H1 (cell line): ENCODE results near the gene FAM171A1. TPM values are rescaled to one million over a fixed set of nuclear protein-coding genes. Genes with fewer than 3 reads are reported as not detected.

ENCODE experiments used
- CTCF ChIA-PET: fragments of 300-600 bp; sonication (Branson Sonifier 250); formaldehyde crosslinking; loops from one replicate; lab custom pipeline; 2021; ENCODE audit not compliant: partially characterized antibody; lab: Charles Lee
- POLR2A ChIA-PET: fragments of 300-600 bp; sonication (Branson Sonifier 250); formaldehyde crosslinking; loops from one replicate; lab custom pipeline; 2021; ENCODE audit warnings: inconsistent platforms; ENCODE audit not compliant: partially characterized antibody; lab: Charles Lee
- DNase-seq, 2 experiments: peaks; one replicate each; pipeline versions ENCODE4 v3.0.0 to v3.0.0-alpha.2; 2010 to 2022; ENCODE audit warnings: low spot score in 2 of 2, low read depth in 1 of 2, mixed read lengths in 1 of 2
- FAIRE-seq: peaks from 2 replicates; lab custom pipeline; 2011; peaks lifted over from hg19 to GRCh38; lab: Jason Lieb, UNC
- H2AFZ ChIP-seq: 2 replicates; pipeline ENCODE4 v1.8.1; 2012; ENCODE audit warnings: low read length, inconsistent platforms
- H2AK5ac ChIP-seq: 2 replicates; pipeline ENCODE4 v1.6.1; 2013; ENCODE audit warnings: low read depth, low read length
- H2BK120ac ChIP-seq: replicated peaks from 2 replicates; pipeline ENCODE3; 2013; ENCODE audit warnings: low read depth, low read length, inconsistent platforms
- H2BK12ac ChIP-seq: 2 replicates; pipeline ENCODE4 v1.6.1; 2013; ENCODE audit warnings: low read depth, low read length
- H2BK15ac ChIP-seq: 2 replicates; pipeline ENCODE4 v1.6.1; 2013; ENCODE audit warnings: low read length
- H2BK20ac ChIP-seq: 2 replicates; pipeline ENCODE4 v1.6.1; 2013; ENCODE audit warnings: low read length
- H2BK5ac ChIP-seq: 2 replicates; pipeline ENCODE4 v1.6.1; 2013; ENCODE audit warnings: low read depth, low read length
- H3K14ac ChIP-seq: 2 replicates; pipeline ENCODE4 v1.6.1; 2013; ENCODE audit warnings: inconsistent platforms; ENCODE audit not compliant: insufficient read length
- H3K18ac ChIP-seq: 2 replicates; pipeline ENCODE4 v1.6.1; 2013; ENCODE audit warnings: low read length; ENCODE audit errors: extremely low read depth
- H3K23ac ChIP-seq: 2 replicates; pipeline ENCODE4 v1.6.1; 2013; ENCODE audit warnings: inconsistent platforms; ENCODE audit not compliant: insufficient read length
- H3K23me2 ChIP-seq: 2 replicates; pipeline ENCODE4 v1.6.1; 2013; ENCODE audit warnings: low read depth, low read length
- H3K27ac ChIP-seq: 2 replicates; pipeline ENCODE4 v1.6.1; 2011; ENCODE audit warnings: low read depth, low read length, inconsistent platforms
- H3K27me3 ChIP-seq, 4 experiments: replicated peaks in 1 of 4; 1 replicate in 1 of 4; 2 replicates in 3 of 4; pipeline versions ENCODE4 v1.6.1 to v1.8.1; 2011 to 2013; ENCODE audit warnings: low read length in 3 of 4, mild to moderate bottlenecking in 3 of 4, inconsistent platforms in 2 of 4, mixed read lengths in 2 of 4, moderate library complexity in 1 of 4; ENCODE audit not compliant: control insufficient read depth in 3 of 4, insufficient read depth in 3 of 4; ENCODE audit errors: extremely low read depth in 1 of 4
- H3K36me3 ChIP-seq, 4 experiments: 2 replicates each; pipeline versions ENCODE4 v1.6.1 to v1.8.1; 2011 to 2013; ENCODE audit warnings: mild to moderate bottlenecking in 4 of 4, low read length in 3 of 4, moderate library complexity in 2 of 4, control low read depth in 1 of 4, inconsistent platforms in 1 of 4; ENCODE audit not compliant: insufficient read depth in 4 of 4, control insufficient read depth in 2 of 4
- H3K4ac ChIP-seq: replicated peaks from 2 replicates; pipeline ENCODE3; 2013; ENCODE audit warnings: low read length, low read depth, mixed read lengths, inconsistent platforms; ENCODE audit not compliant: insufficient read length
- H3K4me1 ChIP-seq, 4 experiments: replicated peaks in 1 of 4; 1 replicate in 1 of 4; 2 replicates in 3 of 4; pipeline versions ENCODE4 v1.6.1 to v1.8.1; 2011 to 2013; ENCODE audit warnings: low read length in 3 of 4, inconsistent platforms in 2 of 4, mixed read lengths in 1 of 4; ENCODE audit not compliant: insufficient read depth in 4 of 4, control insufficient read depth in 3 of 4
- H3K4me2 ChIP-seq, 2 experiments: 2 replicates each; pipeline versions ENCODE4 v1.6.1 to v1.8.1; 2011 to 2013; ENCODE audit warnings: low read depth in 2 of 2, low read length in 2 of 2, control low read depth in 1 of 2, inconsistent platforms in 1 of 2, mild to moderate bottlenecking in 1 of 2; ENCODE audit not compliant: insufficient read depth in 1 of 2
- H3K4me3 ChIP-seq, 4 experiments: fragments of 200-600, 300-600 bp in 1 of 4; sonication (generic), shearing (Covaris generic), sonication (Bioruptor Twin) in 1 of 4; 2 replicates each; pipeline versions ENCODE4 v1.5.1 to v1.8.1; 2011 to 2016; ENCODE audit warnings: low read length in 4 of 4, low read depth in 3 of 4, control low read depth in 2 of 4, inconsistent platforms in 2 of 4, mild to moderate bottlenecking in 2 of 4, mixed read lengths in 1 of 4, moderate library complexity in 1 of 4; ENCODE audit not compliant: insufficient read depth in 2 of 4; ENCODE audit errors: extremely low read depth in 1 of 4
- H3K56ac ChIP-seq: replicated peaks from 2 replicates; pipeline ENCODE3; 2013; ENCODE audit warnings: low read depth, mild to moderate bottlenecking, mixed read lengths, low read length, inconsistent platforms; ENCODE audit not compliant: insufficient read length
- H3K79me1 ChIP-seq: 2 replicates; pipeline ENCODE4 v1.6.1; 2013; ENCODE audit warnings: low read depth, low read length, control low read depth
- H3K79me2 ChIP-seq, 2 experiments: 2 replicates each; pipeline versions ENCODE4 v1.6.1 to v1.8.1; 2012 to 2013; ENCODE audit warnings: low read length in 2 of 2, mild to moderate bottlenecking in 2 of 2, inconsistent platforms in 1 of 2; ENCODE audit not compliant: insufficient read depth in 2 of 2, control insufficient read depth in 1 of 2
- H3K9ac ChIP-seq, 4 experiments: replicated peaks in 1 of 4; 1 replicate in 1 of 4; 2 replicates in 3 of 4; pipeline versions ENCODE4 v1.6.1 to v1.8.1; 2011 to 2013; ENCODE audit warnings: low read depth in 3 of 4, low read length in 3 of 4, control low read depth in 2 of 4, mild to moderate bottlenecking in 2 of 4, moderate library complexity in 2 of 4, inconsistent platforms in 1 of 4; ENCODE audit errors: extremely low read depth in 1 of 4
- H3K9me3 ChIP-seq, 2 experiments: 2 replicates each; pipeline versions ENCODE4 v1.6.1 to v1.8.1; 2012 to 2013; ENCODE audit warnings: mild to moderate bottlenecking in 2 of 2, moderate library complexity in 2 of 2, control low read depth in 1 of 2, inconsistent platforms in 1 of 2, low read depth in 1 of 2, low read length in 1 of 2, mixed read lengths in 1 of 2; ENCODE audit not compliant: insufficient read depth in 2 of 2
- H4K20me1 ChIP-seq, 2 experiments: replicated peaks in 1 of 2; 2 replicates each; pipeline versions ENCODE3 to v1.8.1; 2011 to 2013; ENCODE audit warnings: inconsistent platforms in 2 of 2, low read length in 2 of 2, mild to moderate bottlenecking in 1 of 2; ENCODE audit not compliant: insufficient read depth in 2 of 2, control insufficient read depth in 1 of 2
- H4K5ac ChIP-seq: 2 replicates; pipeline ENCODE4 v1.6.1; 2013; ENCODE audit warnings: low read length, low read depth, mixed read lengths, inconsistent platforms; ENCODE audit not compliant: insufficient read length
- H4K8ac ChIP-seq: 2 replicates; pipeline ENCODE4 v1.8.0; 2013; ENCODE audit warnings: mild to moderate bottlenecking, moderate library complexity, low read length, inconsistent platforms; ENCODE audit not compliant: insufficient read depth; ENCODE audit errors: extremely low read depth
- H4K91ac ChIP-seq: replicated peaks from 2 replicates; pipeline ENCODE3; 2013; ENCODE audit warnings: low read length, mixed read lengths, inconsistent platforms; ENCODE audit not compliant: insufficient read length
- GABPA ChIP-seq: IDR thresholded peaks from 2 replicates; pipeline ENCODE4 v1.6.1; 2011; ENCODE audit warnings: mild to moderate bottlenecking, low read length, moderate library complexity, borderline replicate concordance; ENCODE audit not compliant: insufficient read depth
- RAD21 ChIP-seq, 2 experiments: IDR thresholded peaks in 1 of 2; conservative IDR thresholded peaks in 1 of 2; 2 replicates each; pipeline ENCODE4 v1.6.1; 2011; ENCODE audit warnings: low read depth in 2 of 2, low read length in 2 of 2, improper control_type of control experiment in 1 of 2, inconsistent platforms in 1 of 2, mild to moderate bottlenecking in 1 of 2, moderate library complexity in 1 of 2
- WGBS, 2 experiments: shearing (Covaris generic) in 1 of 2; methylation state at CpG; one replicate each; pipeline versions ENCODE4 v1.1.6 to v1.1.7; 2013 to 2015; ENCODE audit warnings: low lambda C conversion rate in 2 of 2, mixed read lengths in 2 of 2, inconsistent platforms in 1 of 2, low coverage in 1 of 2, missing lambda C conversion rate in 1 of 2; ENCODE audit not compliant: insufficient replicate concordance in 2 of 2, insufficient coverage in 1 of 2, insufficient read length in 1 of 2; ENCODE audit errors: extremely low coverage in 1 of 2, missing lambda C conversion rate in 1 of 2; 5-methylcytosine and 5-hydroxymethylcytosine counted together
- polyA plus RNA-seq, 7 experiments: library from polyadenylated mRNA; depleted of rRNA in 3 of 7; stranded (reverse) in 5 of 7; unstranded in 2 of 7; fragments of >200 nt in 5 of 7; fragments of 200-250 nt in 2 of 7; gene quantifications; 1 replicate in 5 of 7; 2 replicates in 1 of 7; 4 replicates in 1 of 7; pipeline versions ENCODE4 v1.2.1 to v1.2.3, GENCODE V29; 2011 to 2013; ENCODE audit warnings: missing spikeins in 2 of 7, mixed read lengths in 2 of 7
- total RNA-seq: library from RNA; stranded (reverse); fragmentation: NEBNext Ultra II Directional; extraction: Animal tissue kit (Norgen Biotek cat#: 25700); gene quantifications from 2 replicates; pipeline ENCODE4 v1.2.1, GENCODE V29; 2021

The FAM171A1 gene
- total and polyA plus RNA-seq, 2 of the 8 experiments (the other 6 are each of a cell fraction or from before 2014, with no cell fraction given): 26.6 to 42.1 TPM

DNA sequence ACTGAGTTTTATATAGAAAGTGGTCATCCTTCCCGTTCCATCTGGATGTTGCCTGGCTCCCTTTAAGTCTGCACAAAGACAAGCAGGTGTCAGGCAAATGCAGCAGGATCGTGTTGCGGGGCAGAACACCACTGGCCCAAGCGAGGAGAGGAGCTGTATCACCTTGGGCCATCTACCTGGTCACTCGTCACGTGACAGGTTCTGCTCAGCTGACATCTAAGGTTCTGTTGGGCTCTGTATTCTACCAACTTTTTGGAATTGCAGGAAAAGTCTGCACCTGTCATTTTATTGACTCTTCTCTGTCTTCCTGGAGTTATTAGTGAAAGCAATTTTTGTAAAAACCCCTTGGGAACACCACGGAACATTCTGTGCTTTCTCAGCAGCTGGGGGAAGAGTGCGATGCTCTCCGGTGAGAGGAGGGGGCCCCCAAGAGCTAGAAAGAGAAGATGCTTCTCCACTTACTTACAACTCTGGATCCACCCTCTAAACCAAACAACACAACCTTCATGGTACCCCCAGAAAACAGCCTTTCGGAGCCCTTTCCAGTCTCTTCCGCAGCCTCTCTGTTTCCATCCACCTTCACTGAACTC is 119.2 kb downstream of the FAM171A1 start:
- H2AK5ac ChIP-seq: no peak overlapping the region
- no peak overlapping the region for H4K8ac ChIP-seq
- no peak overlapping the region for H2BK15ac ChIP-seq
- FAIRE-seq: no peak
- ChIA-PET POLR2A (no interaction called here), CTCF (interaction anchor here (0.9 to 2.4 kb wide), 7 partner anchors 11 to 168 kb away, joined by 3 to 10 read pairs (median 4); no protein-coding TSS in a partner anchor)
- no peak overlapping the region for H4K91ac ChIP-seq
- no peak overlapping the region for H3K14ac ChIP-seq
- no peak overlapping the region for H2AFZ ChIP-seq
- H3K9ac ChIP-seq: no peak overlapping the region
- no peak overlapping the region for H3K4me3 ChIP-seq
- no peak for TF ChIP-seq GABPA
- peak; percentile 18 to 21; a peak in 1 of 4 replicates for TF ChIP-seq RAD21 (IDR thresholded peaks at IDR 0.05 in 1 of 2, conservative IDR thresholded peaks at IDR 0.05 in 1 of 2; ENCODE audit: low read depth in 2 of 2, low read length in 2 of 2)
- H3K79me2 ChIP-seq: no peaks in the 10 kb centered on the region
- no peak overlapping the region for H3K18ac ChIP-seq
- no peak overlapping the region for H2BK12ac ChIP-seq
- no peak overlapping the region for H3K56ac ChIP-seq
- H3K4me1 ChIP-seq: peaks cover 8 to 15% (median 12%) of the 10 kb centered on the region in 4 experiments
- H3K4ac ChIP-seq: no peak overlapping the region
- no peak overlapping the region for H2BK5ac ChIP-seq
- H4K20me1 ChIP-seq: peaks cover 0 to 4% of the 10 kb centered on the region in 2 experiments
- H3K4me2 ChIP-seq: no peak overlapping the region
- no peaks in the 10 kb centered on the region for H3K9me3 ChIP-seq
- no peaks in the 10 kb centered on the region for H3K79me1 ChIP-seq
- no peaks in the 10 kb centered on the region for H3K23me2 ChIP-seq
- H2BK20ac ChIP-seq: no peak overlapping the region
- no peak overlapping the region for H4K5ac ChIP-seq
- H2BK120ac ChIP-seq: no peak overlapping the region
- WGBS, 2 experiments: 87% methylated on average over 11 of the region's 11 CpGs; no CpG with 5 or more reads in 1 of the 2 experiments
- H3K36me3 ChIP-seq: no peaks in the 10 kb centered on the region
- no peak for DNase-seq
- H3K23ac ChIP-seq: no peak overlapping the region
- H3K27ac ChIP-seq: no peak overlapping the region
- H3K27me3 ChIP-seq: no peaks in the 10 kb centered on the region
